Thymus (tissue), 11 donors: Measurements from ENCODE around the gene ZNF862. TPM values are rescaled to one million over a fixed set of nuclear protein-coding genes. Genes with fewer than 3 reads are reported as not detected.

ENCODE experiments used
- DNase-seq, 9 donors: peaks; one replicate each; pipeline ENCODE4 v3.0.0-alpha.2; 2013; ENCODE audit warnings: low spot score in 9 of 9, low read depth in 6 of 9, missing footprints in 1 of 9
- H3K27ac ChIP-seq, 2 donors: one replicate each; pipeline ENCODE4 v1.5.1; 2013; ENCODE audit warnings: control low read depth in 1 of 2, low read depth in 1 of 2, low read length in 1 of 2, mild to moderate bottlenecking in 1 of 2, moderate library complexity in 1 of 2
- H3K27me3 ChIP-seq, 2 donors: one replicate each; pipeline ENCODE4 v1.5.1; 2013; ENCODE audit warnings: low read length in 1 of 2; ENCODE audit not compliant: control insufficient read depth in 2 of 2, insufficient read depth in 1 of 2
- H3K36me3 ChIP-seq, 2 donors: one replicate each; pipeline ENCODE4 v1.5.1; 2013; ENCODE audit warnings: low read length in 1 of 2, mild to moderate bottlenecking in 1 of 2, moderate library complexity in 1 of 2; ENCODE audit not compliant: control insufficient read depth in 2 of 2, insufficient read depth in 2 of 2
- H3K4me1 ChIP-seq, 2 donors: one replicate each; pipeline ENCODE4 v1.5.1; 2013; ENCODE audit warnings: low read length in 2 of 2; ENCODE audit not compliant: control insufficient read depth in 2 of 2, insufficient read depth in 2 of 2
- H3K4me3 ChIP-seq, 2 donors: one replicate each; pipeline ENCODE4 v1.5.1; 2013; ENCODE audit warnings: low read length in 2 of 2, control low read depth in 1 of 2, mild to moderate bottlenecking in 1 of 2
- H3K9me3 ChIP-seq, 2 donors: one replicate each; pipeline ENCODE4 v1.5.1; 2013; ENCODE audit warnings: low read length in 1 of 2, mild to moderate bottlenecking in 1 of 2; ENCODE audit not compliant: control insufficient read depth in 2 of 2, insufficient read depth in 1 of 2
- WGBS: extraction: QIAGEN DNeasy Blood & Tissue Kit; methylation state at CpG from one replicate; pipeline ENCODE4 v1.1.7; 2013; 5-methylcytosine and 5-hydroxymethylcytosine counted together
- polyA plus RNA-seq: library from polyadenylated mRNA; stranded (reverse); fragments of 200-250 nt; gene quantifications from one replicate; pipeline ENCODE4 v1.2.3, GENCODE V29; 2013
- total RNA-seq: library from RNA; stranded (reverse); fragments of 120-200 nt; gene quantifications from one replicate; pipeline ENCODE4 v1.2.4, GENCODE V29; 2013
- donor health status: healthy.

ZNF862 gene
- total and polyA plus RNA-seq, 2 donors = 9.0 to 15.8 TPM

DNA sequence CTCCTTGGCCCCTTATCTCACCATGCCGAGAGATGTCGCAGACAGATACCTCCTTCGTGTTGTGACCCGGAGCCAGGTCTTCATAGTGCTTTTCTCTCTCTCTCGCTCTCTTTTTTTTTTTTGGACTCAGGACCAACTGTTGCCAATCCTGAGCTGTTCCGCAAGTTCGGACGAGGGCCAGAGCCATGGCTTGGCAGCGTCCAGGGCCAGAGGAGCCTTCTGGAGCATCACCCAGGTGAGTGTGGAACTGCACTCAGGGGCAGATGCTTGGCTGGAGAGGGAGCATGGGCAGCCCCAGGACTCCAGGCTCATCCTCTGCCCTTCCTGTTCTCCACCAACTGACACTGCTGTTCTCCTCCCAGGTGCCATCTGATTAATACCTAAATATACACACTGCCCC lies 7.8 kb downstream of the ZNF862 start:
- Histone ChIP-seq H3K27ac (no peak overlapping the region), H3K36me3 (peaks cover 22 to 40% of the 10 kb centered on the region in 2 donors), H3K27me3 (peaks cover 0 to 2% of the 10 kb centered on the region in 2 donors), H3K9me3 (no peaks in the 10 kb centered on the region), H3K4me1 (peaks cover 18 to 20% of the 10 kb centered on the region in 2 donors), H3K4me3 (no peak overlapping the region)
- no peak for DNase-seq
- 90% methylated on average over 9 of the region's 9 CpGs for WGBS

DNA sequence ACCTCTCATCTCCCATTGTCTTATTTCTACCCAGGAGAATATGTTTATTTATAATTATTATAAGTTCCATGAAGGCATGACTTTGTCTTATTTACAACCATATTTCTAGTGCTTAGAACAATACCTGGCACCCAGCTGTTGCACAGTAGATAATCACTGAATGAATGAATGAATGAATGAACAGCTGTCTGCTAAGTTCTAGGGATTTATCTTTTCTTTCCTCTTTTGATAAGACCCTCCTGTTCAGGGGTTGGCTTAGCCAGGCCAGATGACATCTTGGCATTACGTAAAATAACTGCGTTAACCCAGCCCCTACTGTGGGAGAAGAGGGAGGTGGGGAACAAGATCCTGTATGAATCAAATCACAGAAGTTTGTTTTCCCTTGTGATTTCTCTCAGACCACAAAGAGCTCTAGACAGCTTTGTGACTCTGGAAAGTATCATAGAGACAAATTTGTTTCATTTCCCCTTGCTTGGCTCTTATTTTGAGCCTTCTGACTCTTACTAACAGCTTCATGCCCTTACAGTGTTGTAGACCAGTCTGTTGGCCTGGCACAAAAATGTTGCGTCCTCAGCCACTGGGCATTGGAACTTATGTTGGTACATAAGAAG lies 8.4 kb downstream of the ZNF862 start:
- WGBS = 97% methylated on average over 3 of the region's 3 CpGs
- Histone ChIP-seq H3K36me3 (peaks cover 22 to 40% of the 10 kb centered on the region in 2 donors), H3K4me1 (peaks cover 18 to 20% of the 10 kb centered on the region in 2 donors), H3K4me3 (no peak overlapping the region), H3K27ac (no peak overlapping the region), H3K27me3 (peaks cover 0 to 2% of the 10 kb centered on the region in 2 donors), H3K9me3 (no peaks in the 10 kb centered on the region)
- no peak for DNase-seq

DNA sequence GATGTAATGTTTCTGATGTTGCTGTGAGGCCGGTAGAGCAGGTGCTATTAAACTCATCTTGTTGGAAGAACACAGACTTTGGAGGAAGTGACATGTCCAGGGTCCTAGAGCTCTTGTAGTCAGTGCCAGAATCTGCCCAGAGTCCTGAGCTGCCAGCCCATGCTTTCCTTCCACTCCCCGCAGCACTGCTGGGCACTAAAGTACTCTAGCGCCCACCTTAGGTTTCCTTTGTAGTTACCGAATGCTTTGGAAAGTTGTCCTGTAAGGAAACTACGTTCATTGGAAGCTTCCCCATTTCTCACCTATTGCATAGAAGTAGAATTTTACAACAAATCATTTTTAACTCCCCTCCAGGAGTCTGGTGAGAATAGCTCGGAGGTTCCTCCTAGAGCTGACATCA lies 11.0 kb downstream of the ZNF862 start:
- H3K9me3 ChIP-seq = no peaks in the 10 kb centered on the region
- 85% methylated on average over 6 of the region's 6 CpGs for WGBS
- H3K27me3 ChIP-seq = peaks cover 0 to 2% of the 10 kb centered on the region in 2 donors
- no peak overlapping the region for H3K4me3 ChIP-seq
- no peak overlapping the region for H3K27ac ChIP-seq
- H3K4me1 ChIP-seq = peaks cover 18 to 24% of the 10 kb centered on the region in 2 donors
- H3K36me3 ChIP-seq = peaks cover 29 to 48% of the 10 kb centered on the region in 2 donors
- no peak for DNase-seq

- peaks cover 21 to 40% of the 10 kb centered on the region in 2 donors for H3K36me3 ChIP-seq
Measured at GRCh38 chr7:149850007-149850594, 11.9 kb downstream of the ZNF862 start.

GRCh38 chr7:149850716-149851115 lies 12.5 kb downstream of the ZNF862 start:
- Histone ChIP-seq H3K4me3 (no peak overlapping the region), H3K27me3 (peaks cover 0 to 2% of the 10 kb centered on the region in 2 donors), H3K27ac (no peak overlapping the region), H3K4me1 (peaks cover 30 to 40% of the 10 kb centered on the region in 2 donors), H3K36me3 (peaks cover 19 to 40% of the 10 kb centered on the region in 2 donors), H3K9me3 (no peaks in the 10 kb centered on the region)
- 81% methylated on average over 4 of the region's 4 CpGs for WGBS
- DNase-seq = no peak

More at GRCh38 chr7:149850007-149850594, 11.9 kb downstream of the ZNF862 start:
- Histone ChIP-seq H3K9me3 (no peaks in the 10 kb centered on the region), H3K4me1 (peaks cover 24 to 34% of the 10 kb centered on the region in 2 donors), H3K27me3 (peaks cover 0 to 2% of the 10 kb centered on the region in 2 donors), H3K27ac (no peak overlapping the region), H3K4me3 (no peak overlapping the region)
- DNase-seq = peak in 1 of 9 donors; percentile 39
- 43% methylated on average over 16 of the region's 16 CpGs for WGBS

- H3K36me3 ChIP-seq = peaks cover 12 to 36% of the 10 kb centered on the region in 2 donors
Measured at GRCh38 chr7:149851449-149851848, 13.3 kb downstream of the ZNF862 start.

DNA sequence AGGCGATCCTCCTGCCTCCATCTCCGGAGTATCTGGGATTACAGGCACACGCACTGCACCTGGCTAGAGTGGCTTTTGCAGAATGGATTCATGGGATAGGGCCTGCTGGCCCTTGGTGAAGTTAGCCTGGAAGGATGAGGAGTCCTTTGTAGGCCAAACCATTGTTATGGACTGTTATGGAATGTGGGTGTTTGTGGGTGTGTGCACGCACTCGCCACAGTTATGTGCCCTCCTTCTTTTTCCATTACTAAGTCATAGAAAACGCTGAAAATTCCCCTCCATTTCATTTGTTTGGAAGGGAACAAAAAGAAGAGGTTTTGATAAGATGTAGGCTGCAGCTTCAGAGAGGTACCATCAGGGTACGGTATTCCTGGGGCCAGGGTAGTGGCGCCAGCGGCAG lies 15.0 kb downstream of the ZNF862 start:
- Histone ChIP-seq H3K4me3 (no peak overlapping the region), H3K27ac (no peak overlapping the region), H3K4me1 (peaks cover 45 to 61% of the 10 kb centered on the region in 2 donors), H3K9me3 (no peaks in the 10 kb centered on the region), H3K27me3 (peaks cover 0 to 2% of the 10 kb centered on the region in 2 donors), H3K36me3 (peaks cover 7 to 27% of the 10 kb centered on the region in 2 donors)
- 99% methylated on average over 9 of the region's 9 CpGs for WGBS
- no peak for DNase-seq

More at GRCh38 chr7:149851449-149851848, 13.3 kb downstream of the ZNF862 start:
- Histone ChIP-seq H3K27ac (no peak overlapping the region), H3K9me3 (no peaks in the 10 kb centered on the region), H3K4me1 (peaks cover 37 to 47% of the 10 kb centered on the region in 2 donors), H3K27me3 (peaks cover 0 to 2% of the 10 kb centered on the region in 2 donors), H3K4me3 (no peak overlapping the region)
- no peak for DNase-seq
- WGBS = 97% methylated on average over 9 of the region's 9 CpGs

- H3K4me3 ChIP-seq = no peak overlapping the region
- no peaks in the 10 kb centered on the region for H3K27me3 ChIP-seq
- H3K4me1 ChIP-seq = peaks cover 42 to 65% of the 10 kb centered on the region in 2 donors
- DNase-seq = peak in 1 of 9 donors; percentile 68
- peak overlapping the region in 1 of 2 donors; percentile 28 for H3K27ac ChIP-seq
- WGBS = 70% methylated on average over 13 of the region's 13 CpGs
- H3K36me3 ChIP-seq = peaks cover 7 to 23% of the 10 kb centered on the region in 2 donors
- H3K9me3 ChIP-seq = no peaks in the 10 kb centered on the region
Measured at GRCh38 chr7:149854611-149855360, 16.6 kb downstream of the ZNF862 start.
